Measurements from ENCODE around the gene CLCN4. TPM values are rescaled to one million over a fixed set of nuclear protein-coding genes. Genes with fewer than 3 reads are reported as not detected.

CLCN4 gene
- total RNA-seq, 1 experiment from 2014 or later = 10.0 TPM

DNA sequence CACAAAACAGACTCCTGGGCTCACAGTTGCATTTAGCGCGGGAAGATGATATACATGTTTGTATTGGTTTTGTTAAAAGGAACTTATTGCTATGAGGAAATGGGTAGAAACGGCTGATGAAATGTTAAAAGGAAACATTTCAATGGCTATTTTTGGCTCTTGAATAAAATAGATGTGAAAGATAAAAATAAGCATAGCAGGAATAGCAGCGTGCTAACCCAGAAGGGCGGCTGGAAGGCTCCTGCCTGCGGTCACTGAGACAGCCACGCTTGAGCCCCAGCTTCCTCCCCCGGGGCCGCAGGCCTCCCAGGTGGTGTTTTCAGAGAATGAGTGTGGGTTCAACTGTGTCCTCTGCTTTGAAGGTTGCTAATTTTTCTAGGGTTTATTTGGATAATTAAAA, 35.0 kb upstream of the CLCN4 start:
- Histone ChIP-seq H3K27me3 (replicated peaks; ENCODE audit: control insufficient read depth, insufficient read depth, low read length) (no peaks in the 10 kb centered on the region), H3K36me3 (ENCODE audit: control insufficient read depth, insufficient read depth, low read length) (no peaks in the 10 kb centered on the region), H3K4me3 (ENCODE audit: low read depth, low read length) (no peak overlapping the region), H3K9me3 (peaks cover 3% of the 10 kb centered on the region; the same call in 1 of the 2 replicates), H3K4me1 (no peaks in the 10 kb centered on the region)
- ChIA-PET POLR2A (no interaction called here), CTCF (no interaction called here)
- Mint-ChIP-seq H3K4me3 (ENCODE audit: unreplicated experiment) (no peak overlapping the region), H3K9me3 (ENCODE audit: unreplicated experiment) (no peaks in the 10 kb centered on the region), H3K27me3 (ENCODE audit: insufficient read depth, unreplicated experiment) (no peaks in the 10 kb centered on the region), H3K27ac (ENCODE audit: unreplicated experiment) (no peak overlapping the region), H3K36me3 (ENCODE audit: insufficient read depth, unreplicated experiment) (peaks cover 29% of the 10 kb centered on the region), H3K4me1 (ENCODE audit: low read depth, unreplicated experiment) (no peaks in the 10 kb centered on the region)
- no TSS peak for BruUV-seq (replicated peaks)
- DNase-seq = no peak
- intact Hi-C loops (cut with micrococcal nuclease; ENCODE audit: unreplicated experiment) = no loop called here
- TF ChIP-seq, protein P1, sequence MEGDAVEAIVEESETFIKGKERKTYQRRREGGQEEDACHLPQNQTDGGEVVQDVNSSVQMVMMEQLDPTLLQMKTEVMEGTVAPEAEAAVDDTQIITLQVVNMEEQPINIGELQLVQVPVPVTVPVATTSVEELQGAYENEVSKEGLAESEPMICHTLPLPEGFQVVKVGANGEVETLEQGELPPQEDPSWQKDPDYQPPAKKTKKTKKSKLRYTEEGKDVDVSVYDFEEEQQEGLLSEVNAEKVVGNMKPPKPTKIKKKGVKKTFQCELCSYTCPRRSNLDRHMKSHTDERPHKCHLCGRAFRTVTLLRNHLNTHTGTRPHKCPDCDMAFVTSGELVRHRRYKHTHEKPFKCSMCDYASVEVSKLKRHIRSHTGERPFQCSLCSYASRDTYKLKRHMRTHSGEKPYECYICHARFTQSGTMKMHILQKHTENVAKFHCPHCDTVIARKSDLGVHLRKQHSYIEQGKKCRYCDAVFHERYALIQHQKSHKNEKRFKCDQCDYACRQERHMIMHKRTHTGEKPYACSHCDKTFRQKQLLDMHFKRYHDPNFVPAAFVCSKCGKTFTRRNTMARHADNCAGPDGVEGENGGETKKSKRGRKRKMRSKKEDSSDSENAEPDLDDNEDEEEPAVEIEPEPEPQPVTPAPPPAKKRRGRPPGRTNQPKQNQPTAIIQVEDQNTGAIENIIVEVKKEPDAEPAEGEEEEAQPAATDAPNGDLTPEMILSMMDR (IDR thresholded peaks at IDR 0.05; ENCODE audit: insufficient read depth in 1 of 2, low read depth in 1 of 2, low read length in 1 of 2, severe bottlenecking in 1 of 2, unreplicated experiment in 1 of 2) = no peak

DNA sequence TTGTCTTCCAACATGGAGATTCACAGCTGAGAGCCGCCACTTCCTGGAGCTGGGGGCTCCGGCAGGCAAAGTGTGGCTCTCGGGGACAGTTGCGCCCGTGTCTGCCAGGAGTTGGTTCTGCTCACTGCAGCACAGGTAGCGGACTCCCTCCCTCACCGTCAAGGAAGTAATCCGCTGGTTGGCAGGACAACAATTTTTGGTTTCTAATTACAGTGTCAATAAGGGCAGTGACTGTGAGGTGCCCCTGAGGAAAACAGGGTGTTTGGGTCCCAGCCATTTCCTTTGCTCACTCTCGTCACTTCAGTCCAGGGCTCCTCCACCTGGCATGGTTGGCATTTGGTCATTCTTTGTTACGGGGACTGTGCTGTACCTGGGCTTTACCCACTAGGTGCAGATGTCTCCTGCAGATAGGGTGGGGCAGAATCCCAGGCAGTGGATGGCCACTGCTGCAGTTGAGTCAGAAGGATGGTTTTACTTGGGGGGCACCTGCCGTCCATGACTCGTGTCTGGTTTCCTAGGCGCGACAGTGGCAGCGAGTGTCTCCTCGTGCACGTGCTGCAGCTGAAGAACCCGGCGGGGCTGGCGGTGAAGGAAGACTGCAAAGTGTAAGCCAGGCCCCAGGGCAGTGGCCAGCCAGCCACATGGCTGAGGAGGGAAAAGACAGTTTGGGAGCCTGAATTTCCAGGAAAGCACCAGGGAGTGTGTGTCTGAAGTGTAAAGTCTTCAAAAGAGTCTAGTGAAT, 32.1 kb upstream of the CLCN4 start:
- H3K27me3 Mint-ChIP-seq (ENCODE audit: insufficient read depth, unreplicated experiment) = no peaks in the 10 kb centered on the region
- Histone ChIP-seq H3K27me3 (replicated peaks; ENCODE audit: control insufficient read depth, insufficient read depth, low read length) (no peaks in the 10 kb centered on the region), H3K9me3 (peaks cover 3% of the 10 kb centered on the region; the same call in 1 of the 2 replicates), H3K4me1 (no peaks in the 10 kb centered on the region), H3K4me3 (ENCODE audit: low read depth, low read length) (no peak overlapping the region), H3K36me3 (ENCODE audit: control insufficient read depth, insufficient read depth, low read length) (no peaks in the 10 kb centered on the region; the same call in 1 of the 2 replicates)
- no peaks in the 10 kb centered on the region for H3K9me3 Mint-ChIP-seq (ENCODE audit: unreplicated experiment)
- CTCF ChIA-PET = no interaction called here
- no peak for DNase-seq
- POLR2A ChIA-PET = no interaction called here
- H3K4me1 Mint-ChIP-seq (ENCODE audit: low read depth, unreplicated experiment) = no peaks in the 10 kb centered on the region
- H3K27ac Mint-ChIP-seq (ENCODE audit: unreplicated experiment) = no peak overlapping the region
- peaks cover 13% of the 10 kb centered on the region for H3K36me3 Mint-ChIP-seq (ENCODE audit: insufficient read depth, unreplicated experiment)
- TF ChIP-seq, protein P1 (IDR thresholded peaks at IDR 0.05; ENCODE audit: insufficient read depth in 1 of 2, low read depth in 1 of 2, low read length in 1 of 2, severe bottlenecking in 1 of 2, unreplicated experiment in 1 of 2) = no peak
- BruUV-seq (replicated peaks) = no TSS peak
- no peak overlapping the region for H3K4me3 Mint-ChIP-seq (ENCODE audit: unreplicated experiment)
- intact Hi-C loops (cut with micrococcal nuclease; ENCODE audit: unreplicated experiment) = no loop called here

DNA sequence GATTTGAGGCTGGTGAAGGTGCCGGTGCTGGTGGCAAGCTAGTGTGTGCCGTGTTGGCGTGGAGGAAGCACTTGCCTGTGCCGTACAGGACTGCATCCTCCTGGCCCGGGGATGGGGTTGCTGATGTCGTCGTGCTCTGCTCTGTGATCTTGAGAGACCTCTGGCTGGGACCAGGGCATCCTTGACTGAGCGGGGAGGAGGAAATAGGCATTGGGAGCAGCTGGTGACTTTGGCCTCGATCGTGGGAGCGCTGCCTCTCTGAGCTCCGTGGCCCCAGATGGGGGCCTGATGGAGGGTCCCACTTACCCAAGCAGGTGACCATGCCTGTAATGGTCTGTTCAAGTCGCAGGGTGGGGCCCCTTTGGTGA, 31.5 kb upstream of the CLCN4 start:
- TF ChIP-seq, protein P1 (IDR thresholded peaks at IDR 0.05; ENCODE audit: insufficient read depth in 1 of 2, low read depth in 1 of 2, low read length in 1 of 2, severe bottlenecking in 1 of 2, unreplicated experiment in 1 of 2) = no peak
- no TSS peak for BruUV-seq (replicated peaks)

More for the DNA sequence above, 31.5 kb upstream of the CLCN4 start:
- no peak overlapping the region for H3K4me3 Mint-ChIP-seq (ENCODE audit: unreplicated experiment)
- H3K4me1 Mint-ChIP-seq (ENCODE audit: low read depth, unreplicated experiment) = no peaks in the 10 kb centered on the region
- CTCF ChIA-PET = no interaction called here
- peaks cover 17% of the 10 kb centered on the region for H3K36me3 Mint-ChIP-seq (ENCODE audit: insufficient read depth, unreplicated experiment)
- H3K9me3 Mint-ChIP-seq (ENCODE audit: unreplicated experiment) = no peaks in the 10 kb centered on the region
- H3K27me3 Mint-ChIP-seq (ENCODE audit: insufficient read depth, unreplicated experiment) = no peaks in the 10 kb centered on the region
- no peaks in the 10 kb centered on the region for H3K4me1 ChIP-seq
- H3K36me3 ChIP-seq (ENCODE audit: control insufficient read depth, insufficient read depth, low read length) = no peaks in the 10 kb centered on the region; the same call in 1 of the 2 replicates
- intact Hi-C loops (cut with micrococcal nuclease; ENCODE audit: unreplicated experiment) = no loop called here
- H3K9me3 ChIP-seq = no peaks in the 10 kb centered on the region
- no peaks in the 10 kb centered on the region for H3K27me3 ChIP-seq (replicated peaks; ENCODE audit: control insufficient read depth, insufficient read depth, low read length)
- POLR2A ChIA-PET = no interaction called here
- no peak for DNase-seq
- H3K27ac Mint-ChIP-seq (ENCODE audit: unreplicated experiment) = no peak overlapping the region
- no peak overlapping the region for H3K4me3 ChIP-seq (ENCODE audit: low read depth, low read length)

All from Caco-2 (cell line).